Activated CD8-positive, alpha-beta T cell treated with anti-CD3 and anti-CD28 coated beads for 36 hours (primary cell): ENCODE data around the gene OR10A3. TPM values are rescaled to one million over a fixed set of nuclear protein-coding genes. Genes with fewer than 3 reads are reported as not detected.

Experiments
- ATAC-seq: fragments of 200-7000 bp; cut with Tn5 transposase; one replicate; pipeline ENCODE4 v1.10.0; 2021; ENCODE audit warnings: mild to moderate bottlenecking, moderate library complexity
- CTCF ChIA-PET: fragments of 350-600 bp; sonication (Branson Sonifier 250); formaldehyde crosslinking; loops from one replicate; lab custom pipeline; 2021; ENCODE audit warnings: antibody characterized with exemption; lab: Charles Lee
- POLR2A ChIA-PET: fragments of 350-600 bp; sonication (Branson Sonifier 250); formaldehyde crosslinking; loops from one replicate; lab custom pipeline; 2021; ENCODE audit warnings: antibody characterized with exemption; lab: Charles Lee
- DNase-seq: peaks from one replicate; pipeline ENCODE4 v3.0.0-alpha.2; 2020
- H3K27ac Mint-ChIP-seq: one replicate; pipeline ENCODE4 v1.8.0; 2021; ENCODE audit warnings: mild to moderate bottlenecking, mixed read lengths
- H3K27me3 Mint-ChIP-seq: one replicate; pipeline ENCODE4 v1.8.0; 2021; ENCODE audit warnings: mixed read lengths
- H3K36me3 Mint-ChIP-seq: one replicate; pipeline ENCODE4 v1.8.0; 2021; ENCODE audit warnings: low read depth, mixed read lengths
- H3K4me1 Mint-ChIP-seq: one replicate; pipeline ENCODE4 v1.8.0; 2021; ENCODE audit warnings: low read depth, mixed read lengths
- H3K4me3 Mint-ChIP-seq: one replicate; pipeline ENCODE4 v1.8.0; 2021; ENCODE audit warnings: mild to moderate bottlenecking, moderate library complexity, mixed read lengths
- H3K9me3 Mint-ChIP-seq: one replicate; pipeline ENCODE4 v1.8.0; 2021; ENCODE audit warnings: mixed read lengths
- intact Hi-C: fragments of 100-400 bp; cut with micrococcal nuclease; formaldehyde crosslinking; loops from one replicate; pipeline ENCODE4 v1.10.0; 2022
- total RNA-seq, 2 experiments: library from RNA; stranded (reverse); gene quantifications; one replicate each; pipeline ENCODE4 v1.2.3, GENCODE V29; 2021
- TF ChIP-seq, protein P1 (sequence below): fragments of 200-600 bp; IDR thresholded peaks from one replicate; pipeline ENCODE4 v1.8.0; 2022; ENCODE audit warnings: antibody characterized with exemption, mild to moderate bottlenecking

OR10A3 gene
- total RNA-seq, 2 experiments from 2014 or later: not detected

DNA sequence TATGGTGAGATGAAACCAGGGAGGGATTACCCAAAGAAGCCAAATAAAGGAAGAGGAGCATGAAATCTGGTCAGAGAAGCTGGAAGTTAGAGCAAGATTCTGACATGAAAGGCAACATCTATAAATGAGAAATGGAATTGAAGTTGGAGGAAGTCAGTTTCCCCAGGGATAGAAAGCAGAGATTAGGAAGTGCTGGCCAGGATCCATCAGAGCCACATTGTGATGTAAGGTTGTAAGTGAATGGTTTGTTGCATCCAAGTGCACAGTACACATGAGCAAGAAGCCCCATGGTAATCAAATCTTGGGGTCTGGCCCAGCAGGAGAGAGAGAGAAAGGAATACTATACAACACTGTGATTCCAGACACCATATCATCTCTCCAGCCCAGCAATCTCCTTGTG, 30.3 kb upstream of the OR10A3 start:
- Mint-ChIP-seq H3K36me3 (no peaks in the 10 kb centered on the region), H3K4me3 (no peak overlapping the region), H3K27me3 (peaks cover 12% of the 10 kb centered on the region), H3K9me3 (no peaks in the 10 kb centered on the region), H3K27ac (no peak overlapping the region), H3K4me1 (no peaks in the 10 kb centered on the region)
- CTCF ChIA-PET: no interaction called here
- intact Hi-C loops: no loop called here
- TF ChIP-seq, protein P1, sequence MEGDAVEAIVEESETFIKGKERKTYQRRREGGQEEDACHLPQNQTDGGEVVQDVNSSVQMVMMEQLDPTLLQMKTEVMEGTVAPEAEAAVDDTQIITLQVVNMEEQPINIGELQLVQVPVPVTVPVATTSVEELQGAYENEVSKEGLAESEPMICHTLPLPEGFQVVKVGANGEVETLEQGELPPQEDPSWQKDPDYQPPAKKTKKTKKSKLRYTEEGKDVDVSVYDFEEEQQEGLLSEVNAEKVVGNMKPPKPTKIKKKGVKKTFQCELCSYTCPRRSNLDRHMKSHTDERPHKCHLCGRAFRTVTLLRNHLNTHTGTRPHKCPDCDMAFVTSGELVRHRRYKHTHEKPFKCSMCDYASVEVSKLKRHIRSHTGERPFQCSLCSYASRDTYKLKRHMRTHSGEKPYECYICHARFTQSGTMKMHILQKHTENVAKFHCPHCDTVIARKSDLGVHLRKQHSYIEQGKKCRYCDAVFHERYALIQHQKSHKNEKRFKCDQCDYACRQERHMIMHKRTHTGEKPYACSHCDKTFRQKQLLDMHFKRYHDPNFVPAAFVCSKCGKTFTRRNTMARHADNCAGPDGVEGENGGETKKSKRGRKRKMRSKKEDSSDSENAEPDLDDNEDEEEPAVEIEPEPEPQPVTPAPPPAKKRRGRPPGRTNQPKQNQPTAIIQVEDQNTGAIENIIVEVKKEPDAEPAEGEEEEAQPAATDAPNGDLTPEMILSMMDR: no peak
- no peak for DNase-seq
- no peak for ATAC-seq
- POLR2A ChIA-PET: no interaction called here

DNA sequence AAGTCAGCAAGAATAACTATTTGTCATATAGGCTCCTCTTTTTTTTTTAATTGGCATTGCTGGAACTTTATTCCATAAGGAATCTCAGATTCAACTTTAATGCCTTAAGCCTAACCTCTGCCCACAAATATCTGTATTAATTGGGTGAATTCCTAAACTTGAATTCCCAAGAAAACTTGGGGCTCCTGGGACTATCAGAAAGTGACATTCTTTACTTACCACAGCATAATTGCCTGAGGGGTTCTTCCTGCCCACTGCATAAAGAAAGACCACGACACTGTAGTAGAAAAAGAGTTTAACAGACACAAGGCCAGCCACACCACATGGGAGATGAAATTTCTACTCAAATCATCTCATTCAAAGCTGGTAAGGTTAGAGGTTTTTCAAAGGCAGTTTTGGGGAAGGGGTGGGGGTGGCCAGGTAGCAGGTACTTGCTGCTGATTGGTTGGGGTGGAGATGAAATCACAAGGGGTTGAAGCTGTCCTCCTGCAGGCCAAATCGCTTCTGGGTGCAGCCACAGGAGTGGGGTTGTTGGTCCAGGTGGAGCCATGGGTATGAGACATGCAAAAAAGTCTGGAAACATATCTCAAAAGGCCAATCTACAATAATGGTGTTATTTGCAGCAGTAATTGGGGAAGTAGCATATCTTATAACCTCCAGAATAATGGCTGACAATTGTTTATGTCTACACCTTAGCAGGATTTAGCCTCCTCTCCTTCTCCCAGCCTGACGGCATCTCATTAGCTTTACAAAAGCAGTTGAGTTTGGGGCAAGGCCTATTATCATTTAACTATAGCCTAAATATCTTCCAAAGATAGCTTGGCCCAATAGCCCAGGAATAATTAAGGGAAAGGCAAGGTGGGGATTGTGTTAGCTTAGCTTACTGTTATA, 28.5 kb upstream of the OR10A3 start:
- intact Hi-C loops: no loop called here
- H3K4me1 Mint-ChIP-seq: no peaks in the 10 kb centered on the region
- TF ChIP-seq, protein P1: no peak
- peaks cover 12% of the 10 kb centered on the region for H3K27me3 Mint-ChIP-seq
- no peak overlapping the region for H3K4me3 Mint-ChIP-seq
- ChIA-PET CTCF (interaction anchor here (0.9 to 1.1 kb wide), 2 partner anchors 17 to 129 kb away, joined by 3 to 4 read pairs; partner anchors contain the start of gene EIF3F), POLR2A (no interaction called here)
- no peak for DNase-seq
- no peak for ATAC-seq
- H3K27ac Mint-ChIP-seq: no peak overlapping the region
- H3K9me3 Mint-ChIP-seq: no peaks in the 10 kb centered on the region
- H3K36me3 Mint-ChIP-seq: no peaks in the 10 kb centered on the region

DNA sequence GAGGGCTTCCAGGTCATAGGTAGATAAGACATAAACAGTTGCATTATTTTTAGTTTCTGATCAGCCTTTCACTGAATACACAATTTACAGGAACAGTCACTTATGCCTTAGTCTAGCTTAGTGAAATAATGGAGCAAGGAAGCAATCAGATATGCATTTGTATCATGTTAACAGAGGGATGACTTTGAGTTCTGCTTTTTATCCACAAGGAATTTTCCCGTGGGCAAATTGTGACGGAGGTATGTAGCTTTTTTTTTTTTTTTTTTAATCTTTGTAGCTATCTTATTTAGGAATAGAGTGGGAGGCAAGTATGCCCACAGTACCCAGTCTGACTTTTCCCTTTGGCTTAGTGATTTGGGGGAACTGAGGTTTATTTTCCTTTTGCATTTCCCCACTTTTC, 27.2 kb upstream of the OR10A3 start:
- POLR2A ChIA-PET: no interaction called here
- ATAC-seq: no peak

DNA sequence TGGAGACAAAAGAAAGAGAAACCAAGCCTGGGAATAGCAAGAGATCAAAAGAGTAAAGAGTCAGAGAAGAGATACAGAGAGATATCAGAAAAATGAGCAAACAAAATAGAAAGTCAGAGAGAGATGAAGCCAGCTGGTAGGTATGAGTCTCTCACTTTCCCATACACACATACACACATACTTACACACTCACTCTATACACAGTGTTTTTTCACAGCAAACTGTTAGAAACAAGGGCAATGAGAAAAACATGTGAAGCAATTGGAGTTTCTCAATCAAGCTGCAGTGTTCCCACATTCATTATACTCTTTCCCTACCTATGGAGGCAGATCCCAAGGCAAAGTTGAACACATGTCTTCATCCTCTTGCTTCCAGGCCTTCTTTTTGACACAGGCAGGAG, 26.3 kb upstream of the OR10A3 start:
- CTCF ChIA-PET: interaction anchor here (1.7 to 1.9 kb wide), 2 partner anchors 19 to 131 kb away, joined by 6 to 7 read pairs; partner anchors contain the start of gene EIF3F
- ATAC-seq (no peak), DNase-seq (no peak)
- POLR2A ChIA-PET: no interaction called here
- no peak overlapping the region for H3K4me3 Mint-ChIP-seq
- no peaks in the 10 kb centered on the region for H3K36me3 Mint-ChIP-seq
- peaks cover 9% of the 10 kb centered on the region for H3K27me3 Mint-ChIP-seq
- H3K27ac Mint-ChIP-seq: no peak overlapping the region
- TF ChIP-seq, protein P1: no peak
- no peaks in the 10 kb centered on the region for H3K4me1 Mint-ChIP-seq
- no peaks in the 10 kb centered on the region for H3K9me3 Mint-ChIP-seq
- intact Hi-C loops: no loop called here

More for the DNA sequence above, 27.2 kb upstream of the OR10A3 start:
- DNase-seq: no peak
- Mint-ChIP-seq H3K9me3 (no peaks in the 10 kb centered on the region), H3K4me3 (no peak overlapping the region), H3K27ac (no peak overlapping the region), H3K36me3 (no peaks in the 10 kb centered on the region), H3K27me3 (peaks cover 12% of the 10 kb centered on the region), H3K4me1 (no peaks in the 10 kb centered on the region)
- CTCF ChIA-PET: interaction anchor here (1.0 to 1.9 kb wide), 3 partner anchors 9 to 130 kb away, joined by 3 to 7 read pairs (median 6); partner anchors contain the start of gene EIF3F
- TF ChIP-seq, protein P1: no peak
- intact Hi-C loops: no loop called here

DNA sequence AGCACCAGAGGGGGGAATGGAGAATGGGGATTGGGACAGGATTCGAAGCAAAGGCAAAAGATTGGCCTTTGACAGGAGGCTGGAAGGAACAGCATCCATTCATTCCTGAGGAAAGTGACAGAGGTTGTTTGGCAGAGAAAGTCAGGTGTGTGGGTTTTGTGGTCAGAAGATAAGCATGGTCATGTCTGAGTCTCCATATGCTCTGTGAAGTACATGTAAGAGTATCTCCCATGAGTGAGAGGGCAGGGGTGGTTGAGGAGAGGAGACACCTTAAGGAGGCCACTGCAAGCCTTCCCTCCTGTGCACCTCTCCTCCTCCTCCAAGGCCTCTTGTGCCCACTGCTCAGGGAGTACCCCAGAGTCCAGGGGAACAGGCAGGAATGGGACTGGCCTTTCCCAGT, 25.6 kb upstream of the OR10A3 start:
- no peak for DNase-seq
- POLR2A ChIA-PET: no interaction called here
- no peaks in the 10 kb centered on the region for H3K4me1 Mint-ChIP-seq
- ATAC-seq: no peak
- H3K4me3 Mint-ChIP-seq: no peak overlapping the region
- no peaks in the 10 kb centered on the region for H3K36me3 Mint-ChIP-seq
- no peaks in the 10 kb centered on the region for H3K9me3 Mint-ChIP-seq
- TF ChIP-seq, protein P1: no peak
- CTCF ChIA-PET: no interaction called here
- intact Hi-C loops: no loop called here
- peaks cover 9% of the 10 kb centered on the region for H3K27me3 Mint-ChIP-seq
- H3K27ac Mint-ChIP-seq: no peak overlapping the region
